Activated CD8-positive, alpha-beta memory T cell treated with anti-CD3 and anti-CD28 coated beads, Interleukin-2, amount 50 U/mL, for 4 hours (primary cell): Measurements from ENCODE around the gene PIK3R3.
"Not testable (repeated sequence)": the region's sequence is repeated elsewhere in the genome, so short reads cannot be mapped to it uniquely, and the experiment has no call there.

Experiments used
- DNase-seq: peaks from one replicate; pipeline ENCODE4 v3.0.0-alpha.2; 2020

PIK3R3 gene

DNA sequence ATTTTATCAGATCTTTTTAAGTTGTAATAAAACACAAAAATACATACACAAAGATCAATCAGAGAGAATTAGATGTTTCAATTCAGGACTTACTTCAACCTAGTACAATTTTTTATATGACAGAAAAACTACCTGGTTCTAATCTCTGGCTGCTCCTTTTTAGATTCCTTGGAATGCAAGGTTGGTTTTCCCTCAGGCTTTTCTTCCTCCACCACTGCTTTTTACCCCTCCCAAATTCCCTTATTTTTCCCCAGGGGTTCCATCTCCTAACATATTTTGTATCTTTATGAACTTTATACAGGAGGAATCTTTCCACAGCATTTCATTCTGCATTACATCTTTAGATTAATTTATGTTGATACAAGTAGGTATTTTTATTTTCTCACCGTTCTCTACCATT is 33.2 kb downstream of the PIK3R3 start:
- DNase-seq, result no peak

- no peak for DNase-seq
Measured at GRCh38 chr1:46098027-46098712, 34.3 kb downstream of the PIK3R3 start.

DNA sequence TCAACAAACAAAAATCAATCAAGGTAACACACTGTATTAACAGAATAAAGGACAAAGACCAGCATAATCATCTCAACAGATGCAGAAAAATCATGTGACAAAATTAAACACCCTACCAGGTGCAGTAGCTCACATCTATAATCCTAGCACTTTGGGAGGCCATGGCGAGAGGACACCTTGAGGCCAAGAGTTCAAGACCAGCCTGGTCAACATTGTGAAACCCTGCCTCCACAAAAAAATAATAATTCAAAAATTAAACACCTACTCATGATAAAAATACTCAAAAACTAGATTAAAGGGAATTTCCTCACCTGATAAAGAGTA is 35.3 kb downstream of the PIK3R3 start:
- DNase-seq, result no peak

DNA sequence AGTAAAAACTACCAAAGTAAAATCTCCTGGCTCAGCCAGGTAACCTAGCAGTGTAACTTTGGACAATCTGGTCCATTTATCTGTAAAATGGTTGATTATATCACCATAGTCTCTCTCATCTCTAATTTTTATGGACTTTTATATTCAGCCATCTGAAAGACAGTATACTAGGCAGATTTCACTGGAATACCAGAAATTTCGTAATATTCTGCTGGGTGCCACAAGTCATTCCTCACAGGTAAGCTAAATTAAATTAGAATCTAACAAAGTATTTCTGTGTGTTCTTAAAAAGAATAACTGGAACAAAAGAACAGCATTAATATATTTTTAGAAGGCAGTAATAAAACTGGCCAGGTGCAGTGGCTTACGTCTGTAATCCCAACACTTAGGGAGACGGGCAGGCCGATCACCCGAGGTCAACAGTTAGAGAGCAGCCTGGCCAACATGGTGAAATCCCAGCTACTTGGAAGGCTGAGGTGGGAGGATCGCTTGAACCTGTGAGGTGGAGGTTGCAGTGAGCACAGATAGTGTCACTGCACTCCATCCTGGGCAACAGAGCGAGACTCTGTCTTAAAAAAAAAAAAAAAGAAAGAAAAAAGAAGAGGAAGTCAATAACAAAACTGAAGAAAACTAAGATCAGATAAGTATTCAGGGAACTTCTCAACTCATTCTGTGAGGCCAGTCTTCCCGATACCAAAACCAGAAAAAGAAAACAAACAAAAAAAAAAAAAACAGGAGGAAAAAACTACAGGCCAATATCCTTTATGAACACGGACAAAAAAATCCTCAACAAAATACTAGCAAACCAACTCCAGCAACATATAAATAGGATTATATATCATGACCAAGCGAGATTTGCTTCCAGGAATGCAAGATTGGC is 35.9 kb downstream of the PIK3R3 start:
- DNase-seq, result no peak

DNA sequence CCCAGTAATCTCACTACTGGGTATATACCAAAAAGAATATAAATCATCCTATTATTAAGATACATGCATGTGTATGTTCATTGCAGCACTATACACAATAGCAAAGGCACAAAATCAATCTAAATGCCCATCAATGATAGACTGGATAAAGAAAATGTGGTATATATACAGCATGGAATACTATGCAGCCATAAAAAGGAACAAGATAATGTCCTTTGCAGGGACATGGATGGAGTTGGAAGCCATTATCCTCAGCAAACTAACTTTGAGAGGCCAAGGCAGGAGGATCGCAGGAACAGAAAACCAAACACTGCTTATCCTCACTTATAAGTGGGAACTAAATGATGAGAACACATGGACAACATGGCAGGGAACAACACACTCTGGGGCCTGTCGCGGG is 37.3 kb downstream of the PIK3R3 start:
- not testable (repeated sequence) for DNase-seq

DNA sequence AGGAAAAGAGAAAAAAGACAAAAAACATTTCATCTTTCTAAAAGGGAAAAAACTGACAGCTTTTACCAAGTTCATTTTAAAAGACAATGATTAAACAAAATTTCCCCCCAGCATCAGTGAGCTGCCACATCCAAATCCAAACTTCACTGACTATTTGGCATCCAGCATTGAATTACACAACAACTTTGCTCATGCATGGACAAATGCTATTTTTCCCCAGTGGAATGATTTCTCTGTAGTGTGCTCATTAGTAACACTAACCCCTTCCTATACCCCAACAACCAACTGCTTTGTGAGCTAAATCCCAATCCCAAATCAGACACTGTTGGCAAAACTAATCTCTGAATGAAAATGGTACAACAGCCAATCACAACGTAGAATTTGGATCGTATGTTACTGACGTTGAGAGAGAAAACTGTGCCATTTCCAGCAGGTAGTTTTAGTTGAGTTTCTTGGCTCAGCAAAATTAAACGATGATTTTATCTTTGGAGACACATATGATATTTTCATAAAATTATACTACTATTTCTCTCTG is 37.9 kb downstream of the PIK3R3 start:
- no peak for DNase-seq

DNA sequence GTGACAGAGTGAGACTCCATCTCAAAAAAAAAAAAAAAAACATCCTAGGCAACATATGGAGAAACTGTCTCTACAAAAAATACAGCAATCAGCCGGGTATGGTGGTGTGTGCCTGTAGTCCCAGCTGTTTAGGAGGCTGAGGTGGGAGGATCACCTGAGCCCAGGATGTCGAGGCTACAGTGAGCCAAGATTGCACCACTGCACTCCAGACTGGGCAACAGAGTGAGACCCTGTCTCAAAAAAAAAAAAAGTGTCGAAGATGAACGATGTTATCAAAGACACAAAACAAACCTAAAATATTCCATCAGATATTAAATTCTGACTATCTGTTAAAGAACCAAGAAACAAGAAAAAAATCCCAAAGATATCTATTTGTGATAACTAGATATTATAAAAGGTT is 38.6 kb downstream of the PIK3R3 start:
- DNase-seq, result not testable (repeated sequence)

DNA sequence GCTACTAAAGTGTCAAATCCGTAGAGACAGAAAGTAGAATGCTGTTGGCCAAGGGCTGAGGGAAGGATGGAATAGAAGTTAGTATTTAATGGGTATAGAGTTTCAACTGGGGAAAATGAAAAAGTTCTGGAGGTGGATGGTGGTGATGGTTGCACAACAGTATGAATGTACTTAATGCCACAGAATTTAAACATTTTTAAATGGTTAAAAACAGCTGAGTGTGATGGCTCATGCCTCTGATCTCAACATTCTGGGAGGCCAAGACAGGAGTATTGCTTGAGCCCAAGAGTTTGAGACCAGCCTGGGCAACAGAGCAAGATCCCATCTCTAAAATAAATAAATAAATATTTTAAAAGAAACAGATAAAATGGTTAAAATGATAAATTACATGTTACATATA is 44.5 kb downstream of the PIK3R3 start:
- no peak for DNase-seq

DNA sequence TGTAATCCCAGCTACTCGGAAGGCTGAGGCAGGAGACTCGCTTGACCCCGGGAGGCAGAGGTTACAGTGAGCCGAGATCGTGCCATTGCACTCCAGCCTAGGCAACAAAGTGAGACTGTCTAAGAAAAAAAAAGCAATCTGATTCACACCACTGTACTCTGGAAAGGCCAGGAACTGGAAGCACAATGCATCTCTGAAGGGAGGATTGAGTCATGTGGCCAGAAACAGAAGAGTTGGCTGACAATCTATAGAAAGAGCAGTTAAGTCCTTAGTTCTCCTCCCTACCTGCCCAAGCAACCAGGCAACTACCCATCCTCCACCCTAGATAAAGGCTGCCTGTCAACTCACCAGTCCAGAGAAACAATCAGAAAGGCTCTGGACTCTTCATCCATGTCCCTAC is 45.9 kb downstream of the PIK3R3 start:
- no peak for DNase-seq

GRCh38 chr1:46084553-46085451 is 47.6 kb downstream of the PIK3R3 start:
- DNase-seq, result no peak

GRCh38 chr1:46083579-46083978 is 48.9 kb downstream of the PIK3R3 start:
- DNase-seq, result no peak

DNA sequence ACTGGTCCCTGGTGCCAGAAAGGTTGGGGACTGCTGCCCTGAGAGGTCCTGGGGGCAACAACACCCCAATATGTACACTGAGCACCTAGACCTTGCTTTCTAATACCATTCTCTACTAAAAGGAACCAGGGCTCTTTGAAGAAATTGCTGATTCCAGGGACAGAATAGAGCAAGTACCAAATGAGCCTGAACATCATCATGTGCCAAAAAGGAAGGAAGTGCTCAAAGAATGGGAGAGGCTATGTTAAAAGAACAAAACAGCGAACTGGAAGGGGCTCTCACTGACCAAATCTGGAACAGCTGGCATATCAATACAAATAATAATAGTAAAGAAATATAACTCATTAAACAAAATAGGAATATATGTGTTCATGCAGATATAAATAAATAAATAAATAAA is 50.8 kb downstream of the PIK3R3 start:
- no peak for DNase-seq

GRCh38 chr1:46081206-46081605 is 51.2 kb downstream of the PIK3R3 start:
- no peak for DNase-seq

DNA sequence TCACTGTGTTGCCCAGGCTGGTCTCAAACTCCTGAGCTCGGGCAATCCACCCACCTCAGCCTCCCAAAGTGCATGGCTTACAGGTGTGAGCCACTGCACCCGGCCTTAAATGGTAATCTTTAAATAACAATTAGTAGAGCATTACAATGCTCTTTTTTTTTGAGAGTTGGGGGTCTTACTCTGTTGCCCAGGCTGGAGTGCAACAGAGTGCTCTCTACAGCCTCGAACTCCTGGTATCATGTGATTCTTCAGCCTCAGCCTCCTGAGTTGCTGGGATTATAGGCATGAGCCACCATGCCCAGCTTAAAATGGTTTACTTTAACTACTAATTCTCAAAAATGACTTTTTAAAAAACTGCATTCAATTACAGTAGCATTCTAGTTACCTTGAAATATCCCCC is 52.2 kb downstream of the PIK3R3 start:
- DNase-seq, result no peak

GRCh38 chr1:46077644-46078043 is 54.8 kb downstream of the PIK3R3 start:
- no peak for DNase-seq

- no peak for DNase-seq
Measured at GRCh38 chr1:46076343-46076742, 56.1 kb downstream of the PIK3R3 start.

- DNase-seq, result no peak
Measured at GRCh38 chr1:46072975-46073374, 59.5 kb downstream of the PIK3R3 start.

- DNase-seq, result no peak
Measured at GRCh38 chr1:46070164-46070814, 62.1 kb downstream of the PIK3R3 start.

DNA sequence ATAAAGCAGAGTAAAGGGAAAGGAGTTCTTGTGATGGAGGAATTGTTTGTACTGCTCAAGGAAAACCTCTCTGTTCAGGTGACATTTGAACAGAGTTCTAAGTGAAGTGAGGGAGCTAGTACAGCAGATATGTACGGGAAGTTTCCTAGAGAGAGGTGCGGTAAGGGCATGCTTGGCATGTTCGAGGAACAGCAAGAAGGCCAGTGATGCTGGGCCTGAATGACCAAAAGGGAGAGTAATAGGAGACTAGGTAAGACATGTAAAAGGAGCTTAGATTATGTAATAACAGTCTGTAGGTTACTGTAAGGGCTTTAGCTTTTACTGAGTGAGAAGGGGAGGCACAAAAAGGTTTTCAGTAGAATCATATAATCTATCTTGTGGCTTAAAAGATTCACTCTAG is 63.9 kb downstream of the PIK3R3 start:
- DNase-seq, result no peak

DNA sequence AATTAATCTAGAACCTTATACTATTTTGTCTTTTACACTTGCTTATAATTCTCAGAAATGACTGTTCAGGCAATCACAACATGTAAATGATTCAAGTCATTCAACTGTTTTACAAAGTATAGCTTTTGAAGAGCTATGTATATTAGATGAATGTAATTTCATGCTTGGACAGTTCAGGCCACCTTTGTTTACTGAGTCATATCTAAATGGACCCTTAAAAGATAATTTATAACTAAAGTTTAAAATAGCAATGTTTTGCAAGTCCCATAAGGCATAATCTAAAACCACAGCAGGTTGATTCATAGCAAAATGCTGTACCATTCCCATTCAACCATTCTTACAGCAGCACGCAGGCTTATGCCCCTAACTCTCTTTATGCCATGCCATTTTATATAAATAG is 64.8 kb downstream of the PIK3R3 start:
- DNase-seq, result no peak

DNA sequence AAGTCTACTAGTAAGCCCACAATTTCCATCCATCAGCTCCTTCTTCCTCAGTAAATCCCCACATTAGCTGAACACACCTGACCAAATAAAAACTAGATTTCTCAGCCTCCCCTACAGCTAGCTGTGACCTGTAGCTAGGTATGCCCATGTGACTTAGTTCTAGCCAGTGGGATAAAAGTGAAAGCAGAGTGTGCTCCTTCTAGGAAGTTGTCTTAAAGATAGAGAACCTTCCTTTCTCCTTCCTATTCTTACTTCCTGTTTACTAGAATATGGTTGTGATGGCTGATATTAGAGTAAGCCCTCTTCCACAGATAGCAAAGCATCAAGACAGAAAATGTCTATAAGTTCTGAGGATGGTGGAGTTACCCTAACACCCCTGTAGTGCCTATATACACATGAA is 67.0 kb downstream of the PIK3R3 start:
- DNase-seq, result no peak

GRCh38 chr1:46064708-46065107 is 67.7 kb downstream of the PIK3R3 start:
- DNase-seq, result no peak
